Mesenchymal stem cell (in vitro differentiated cells and primary cell): ENCODE results near the gene LAMA5. TPM values are rescaled to one million over a fixed set of nuclear protein-coding genes. Genes with fewer than 3 reads are reported as not detected.
A peak's percentile ranks its signal among the peaks of the same experiment; 100 is the strongest.

Source experiments
- DNase-seq: peaks from one replicate; pipeline ENCODE4 v3.0.0-alpha.2; 2013
- H2AFZ ChIP-seq: one replicate; pipeline ENCODE4 v1.6.1; 2013; ENCODE audit warnings: low read depth, mild to moderate bottlenecking, control low read depth, inconsistent platforms, low read length, moderate library complexity
- H2AK5ac ChIP-seq: 2 replicates; pipeline ENCODE4 v1.6.1; 2013; ENCODE audit warnings: low read length, moderate library complexity, mild to moderate bottlenecking, inconsistent platforms; ENCODE audit not compliant: severe bottlenecking
- H2BK120ac ChIP-seq: one replicate; pipeline ENCODE4 v1.6.1; 2013; ENCODE audit warnings: low read depth, mild to moderate bottlenecking, inconsistent platforms, low read length, moderate library complexity
- H2BK12ac ChIP-seq, 2 experiments: one replicate each; pipeline ENCODE4 v1.6.1; 2013; ENCODE audit warnings: inconsistent platforms in 2 of 2, low read length in 2 of 2, mild to moderate bottlenecking in 2 of 2, moderate library complexity in 2 of 2, control low read depth in 1 of 2
- H2BK15ac ChIP-seq: one replicate; pipeline ENCODE4 v1.6.1; 2013; ENCODE audit warnings: mild to moderate bottlenecking, low read depth, inconsistent platforms; ENCODE audit not compliant: poor library complexity, severe bottlenecking
- H2BK5ac ChIP-seq: 2 replicates; pipeline ENCODE4 v1.6.1; 2013; ENCODE audit warnings: low read depth, mild to moderate bottlenecking, low read length, control low read depth, inconsistent platforms; ENCODE audit not compliant: poor library complexity, severe bottlenecking
- H3K14ac ChIP-seq, 2 experiments: one replicate each; pipeline ENCODE4 v1.6.1; 2013; ENCODE audit warnings: inconsistent platforms in 2 of 2, low read length in 2 of 2, control low read depth in 1 of 2, mild to moderate bottlenecking in 1 of 2, moderate library complexity in 1 of 2
- H3K18ac ChIP-seq, 2 experiments: one replicate each; pipeline ENCODE4 v1.6.1; 2013; ENCODE audit warnings: inconsistent platforms in 2 of 2, low read length in 2 of 2, control low read depth in 1 of 2, low read depth in 1 of 2, mild to moderate bottlenecking in 1 of 2
- H3K23ac ChIP-seq, 2 experiments: one replicate each; pipeline ENCODE4 v1.6.1; 2013; ENCODE audit warnings: inconsistent platforms in 2 of 2, low read length in 2 of 2, mild to moderate bottlenecking in 2 of 2, moderate library complexity in 2 of 2, control low read depth in 1 of 2
- H3K27ac ChIP-seq: 2 replicates; pipeline ENCODE4 v1.5.1; 2013; ENCODE audit warnings: mild to moderate bottlenecking, moderate library complexity, low read length, control low read depth, inconsistent platforms; ENCODE audit not compliant: poor library complexity, severe bottlenecking
- H3K27me3 ChIP-seq, 2 experiments: 2 replicates each; pipeline versions ENCODE4 v1.6.1 to v1.7.0; 2013; ENCODE audit warnings: low read length in 2 of 2, mild to moderate bottlenecking in 2 of 2, moderate library complexity in 2 of 2, control low read depth in 1 of 2, inconsistent platforms in 1 of 2; ENCODE audit not compliant: control insufficient read depth in 1 of 2, insufficient read depth in 1 of 2
- H3K36me3 ChIP-seq, 2 experiments: 2 replicates each; pipeline versions ENCODE4 v1.6.1 to v1.7.0; 2013; ENCODE audit warnings: low read length in 2 of 2, control low read depth in 1 of 2, inconsistent platforms in 1 of 2, low read depth in 1 of 2, mild to moderate bottlenecking in 1 of 2; ENCODE audit not compliant: insufficient read depth in 2 of 2, control insufficient read depth in 1 of 2
- H3K4ac ChIP-seq, 2 experiments: one replicate each; pipeline ENCODE4 v1.6.1; 2013; ENCODE audit warnings: inconsistent platforms in 2 of 2, low read length in 2 of 2, mild to moderate bottlenecking in 2 of 2, moderate library complexity in 2 of 2, control low read depth in 1 of 2, low read depth in 1 of 2
- H3K4me1 ChIP-seq: 2 replicates; pipeline ENCODE4 v1.6.1; 2013; ENCODE audit warnings: low read depth, low read length, control low read depth; ENCODE audit not compliant: control insufficient read depth, insufficient read depth
- H3K4me2 ChIP-seq: 2 replicates; pipeline ENCODE4 v1.6.1; 2013; ENCODE audit warnings: low read length, mild to moderate bottlenecking, inconsistent platforms; ENCODE audit not compliant: poor library complexity, severe bottlenecking
- H3K4me3 ChIP-seq, 2 experiments: 2 replicates each; pipeline versions ENCODE4 v1.5.1 to v1.7.0; 2013; ENCODE audit warnings: low read length in 2 of 2, mild to moderate bottlenecking in 2 of 2, control low read depth in 1 of 2, low read depth in 1 of 2; ENCODE audit not compliant: insufficient read depth in 1 of 2
- H3K79me1 ChIP-seq: replicated peaks from 2 replicates; pipeline ENCODE4 v1.6.1; 2013; ENCODE audit warnings: mild to moderate bottlenecking, control low read depth, low read length, inconsistent platforms; ENCODE audit not compliant: poor library complexity, severe bottlenecking
- H3K9ac ChIP-seq: 2 replicates; pipeline ENCODE4 v1.7.0; 2013; ENCODE audit warnings: mild to moderate bottlenecking, low read length, moderate library complexity
- H3K9me3 ChIP-seq: 2 replicates; pipeline ENCODE4 v1.7.0; 2013; ENCODE audit warnings: mild to moderate bottlenecking, low read length; ENCODE audit not compliant: control insufficient read depth
- H4K8ac ChIP-seq: one replicate; pipeline ENCODE4 v1.6.1; 2013; ENCODE audit warnings: inconsistent platforms, mild to moderate bottlenecking, low read length, moderate library complexity
- H4K91ac ChIP-seq: one replicate; pipeline ENCODE4 v1.6.1; 2013; ENCODE audit warnings: mild to moderate bottlenecking, low read length, inconsistent platforms
- whole genome bisulfite sequencing: methylation state at CpG from one replicate; pipeline ENCODE4 v1.1.7; 2013; ENCODE audit warnings: mixed read lengths; 5-methylcytosine and 5-hydroxymethylcytosine counted together
- polyA plus RNA-seq, 2 experiments: library from polyadenylated mRNA; stranded (reverse); fragments of 200-250 nt; gene quantifications; one replicate each; pipeline ENCODE4 v1.2.3, GENCODE V29; 2013

The LAMA5 gene
- polyA plus RNA-seq (2013, experiment 1 of 2), result 70.0 TPM
- polyA plus RNA-seq (2013, experiment 2 of 2), result 65.1 TPM

GRCh38 chr20:62367136-62367632, at the start of gene LAMA5:
LAMA5 (minus strand) TSS chr20:62367312; CDS start chr20:62367245, 67 bp downstream.
- H3K4me1 ChIP-seq, result peaks cover 81% of the 10 kb centered on the region
- H3K4me3 ChIP-seq, result peak within 1 kb of the TSS; percentile 79 to 80
- H2BK12ac ChIP-seq, result peak within 1 kb of the TSS; percentile 49 to 66
- H3K4ac ChIP-seq, result peak within 1 kb of the TSS; percentile 63 to 77
- H3K36me3 ChIP-seq, result peaks cover 0 to 32% of the 10 kb centered on the region in 2 experiments
- peak within 1 kb of the TSS; percentile 9 to 63 for H3K14ac ChIP-seq
- peaks cover 0 to 3% of the 10 kb centered on the region in 2 experiments for H3K27me3 ChIP-seq
- peak within 1 kb of the TSS; percentile 92 for H3K4me2 ChIP-seq
- peak within 1 kb of the TSS; percentile 90 for H2BK120ac ChIP-seq
- H3K18ac ChIP-seq, result peak within 1 kb of the TSS; percentile 84 to 90
- H2BK15ac ChIP-seq, result peak within 1 kb of the TSS; percentile 97
- no peaks in the 10 kb centered on the region for H3K9me3 ChIP-seq
- WGBS, result 0% methylated on average over 1 of the region's 70 CpGs
- H4K91ac ChIP-seq, result peak within 1 kb of the TSS; percentile 94
- peak within 1 kb of the TSS; percentile 96 for H2BK5ac ChIP-seq
- H2AK5ac ChIP-seq, result peak within 1 kb of the TSS; percentile 28
- H2AFZ ChIP-seq, result no peak within 1 kb of the TSS
- peak within 1 kb of the TSS; percentile 54 for H4K8ac ChIP-seq
- H3K23ac ChIP-seq, result peak within 1 kb of the TSS in 1 of 2 experiments; percentile 30
- H3K79me1 ChIP-seq, result no peaks in the 10 kb centered on the region
- H3K9ac ChIP-seq, result peak within 1 kb of the TSS; percentile 63
- peak within 1 kb of the TSS; percentile 93 for H3K27ac ChIP-seq
- no peak for DNase-seq

DNA sequence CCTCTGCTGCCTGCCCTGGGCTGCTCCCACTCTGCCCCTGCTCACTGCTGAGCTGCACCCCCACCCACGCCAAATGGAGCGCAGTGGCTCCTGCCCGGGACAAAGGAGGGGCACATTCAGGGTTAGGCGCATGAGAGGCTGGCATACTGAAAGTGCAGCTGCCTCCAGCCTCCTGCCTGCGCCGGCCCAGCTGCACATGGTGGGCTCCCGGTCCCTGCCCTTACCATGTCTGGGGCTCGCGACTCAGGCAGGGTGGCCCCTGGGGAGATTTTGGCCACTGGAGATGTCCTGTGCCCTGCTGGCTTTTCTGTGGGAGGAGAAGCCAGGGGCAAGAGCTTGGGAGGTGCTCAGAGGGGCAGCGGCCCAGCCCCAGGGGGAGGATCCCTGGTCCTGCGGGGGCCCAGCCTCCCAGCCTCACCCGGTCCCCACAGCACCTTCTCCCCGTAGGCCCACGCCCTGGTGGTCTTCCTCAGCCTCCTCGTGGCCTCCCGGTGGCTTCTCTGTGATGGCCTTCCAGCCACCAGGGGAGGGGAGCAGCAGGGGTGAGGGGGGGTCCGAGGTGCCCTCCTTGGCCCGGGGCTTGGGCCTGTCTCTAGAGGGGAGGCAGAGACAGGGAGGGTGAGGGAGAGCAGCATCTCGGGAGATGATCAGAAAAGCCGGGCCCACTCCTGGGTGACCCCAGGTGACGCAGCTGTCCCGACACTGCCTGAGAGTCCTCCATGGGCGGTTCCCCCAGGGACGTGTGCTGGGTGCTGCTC, 48.4 kb upstream of the LAMA5 start:
- Histone ChIP-seq H2BK120ac (no peak overlapping the region), H3K18ac (no peak overlapping the region), H4K8ac (no peak overlapping the region), H2BK5ac (no peak overlapping the region), H3K27ac (no peak overlapping the region), H3K4ac (no peak overlapping the region), H3K4me1 (peaks cover 4% of the 10 kb centered on the region), H3K4me2 (no peak overlapping the region), H3K27me3 (peaks cover 10 to 69% of the 10 kb centered on the region in 2 experiments), H4K91ac (no peak overlapping the region), H3K9ac (no peak overlapping the region), H3K14ac (no peak overlapping the region), H3K4me3 (no peak overlapping the region), H2AFZ (no peak overlapping the region), H3K36me3 (no peaks in the 10 kb centered on the region), H3K23ac (no peak overlapping the region), H2BK12ac (no peak overlapping the region), H2AK5ac (no peak overlapping the region), H3K79me1 (no peaks in the 10 kb centered on the region), H2BK15ac (no peak overlapping the region), H3K9me3 (no peaks in the 10 kb centered on the region)
- no peak for DNase-seq
- 85% methylated on average over 24 of the region's 24 CpGs for WGBS

- Histone ChIP-seq H3K9me3 (no peaks in the 10 kb centered on the region), H3K4me3 (no peak overlapping the region), H3K23ac (no peak overlapping the region), H3K36me3 (no peaks in the 10 kb centered on the region), H3K14ac (no peak overlapping the region), H4K91ac (no peak overlapping the region), H3K79me1 (no peaks in the 10 kb centered on the region), H2AFZ (no peak overlapping the region), H3K9ac (no peak overlapping the region), H3K4me2 (no peak overlapping the region), H2BK5ac (no peak overlapping the region), H2BK15ac (no peak overlapping the region), H2BK12ac (no peak overlapping the region), H2AK5ac (no peak overlapping the region), H3K4me1 (peaks cover 15% of the 10 kb centered on the region), H3K27me3 (peaks cover 10 to 66% of the 10 kb centered on the region in 2 experiments), H3K4ac (no peak overlapping the region), H3K18ac (no peak overlapping the region), H3K27ac (no peak overlapping the region), H2BK120ac (no peak overlapping the region), H4K8ac (no peak overlapping the region)
- WGBS, result 88% methylated on average over 20 of the region's 22 CpGs
- DNase-seq, result no peak
Measured at GRCh38 chr20:62413896-62414481, 46.9 kb upstream of the LAMA5 start.

DNA sequence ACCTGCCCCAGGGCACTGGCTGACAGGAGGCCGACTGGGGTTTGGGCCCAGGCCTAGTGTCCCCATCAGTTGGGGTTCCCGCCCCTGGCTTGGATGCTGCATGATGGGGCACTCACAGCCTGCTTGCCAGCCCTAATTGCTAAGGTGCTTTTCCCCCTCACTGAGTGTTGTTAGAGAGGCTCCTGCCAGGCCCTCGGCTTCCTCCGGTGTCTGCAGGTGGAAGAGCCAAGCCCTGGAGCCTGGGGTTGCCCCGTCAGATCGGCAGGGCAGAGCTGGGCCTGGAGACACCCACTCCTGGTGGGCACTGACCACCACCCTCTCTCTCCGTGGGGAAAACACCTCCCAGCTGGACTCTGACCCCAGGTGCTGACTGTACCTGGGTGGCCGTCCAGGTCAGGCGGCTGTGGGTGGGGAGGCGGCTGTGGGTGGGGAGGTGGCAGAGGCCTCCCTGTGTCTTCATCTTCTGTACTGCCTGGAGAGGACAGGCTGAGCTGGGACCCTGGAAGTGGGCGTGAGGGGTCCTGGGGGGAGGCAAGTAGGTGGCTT, 46.0 kb upstream of the LAMA5 start:
- Histone ChIP-seq H3K4me1 (peaks cover 16% of the 10 kb centered on the region), H3K9me3 (no peaks in the 10 kb centered on the region), H4K8ac (no peak overlapping the region), H3K36me3 (no peaks in the 10 kb centered on the region), H2BK12ac (no peak overlapping the region), H2AK5ac (no peak overlapping the region), H3K4me2 (no peak overlapping the region), H4K91ac (no peak overlapping the region), H3K18ac (no peak overlapping the region), H3K14ac (no peak overlapping the region), H3K27me3 (peaks cover 14 to 63% of the 10 kb centered on the region in 2 experiments), H3K79me1 (no peaks in the 10 kb centered on the region), H3K4ac (no peak overlapping the region), H3K27ac (no peak overlapping the region), H2AFZ (no peak overlapping the region), H2BK15ac (no peak overlapping the region), H3K9ac (no peak overlapping the region), H3K23ac (no peak overlapping the region), H3K4me3 (no peak overlapping the region), H2BK120ac (no peak overlapping the region), H2BK5ac (no peak overlapping the region)
- 93% methylated on average over 11 of the region's 11 CpGs for WGBS
- no peak for DNase-seq
